ENCODE measurements around the gene SLC38A9. TPM values are rescaled to one million over a fixed set of nuclear protein-coding genes. Genes with fewer than 3 reads are reported as not detected.

SLC38A9 gene
- total and polyA plus RNA-seq, 2 donors (not counting 1 experiment from before 2014, with no cell fraction given) = 23.4 to 36.3 TPM

- Histone ChIP-seq H3K27ac (ENCODE audit: low read length in 2 of 2) (no peak overlapping the region), H3K79me2 (ENCODE audit: control insufficient read depth, insufficient read depth, low read length) (no peaks in the 10 kb centered on the region), H3K36me3 (replicated peaks in 1 of 2; ENCODE audit: control extremely low read depth in 1 of 2, control insufficient read depth in 1 of 2, extremely low read depth in 1 of 2, insufficient read depth in 2 of 2, low read length in 1 of 2) (no peaks in the 10 kb centered on the region), H3K27me3 (replicated peaks in 1 of 4; ENCODE audit: control extremely low read depth in 1 of 4, control insufficient read depth in 3 of 4, insufficient read depth in 4 of 4, low read length in 3 of 4) (no peaks in the 10 kb centered on the region), H3K9me3 (ENCODE audit: control extremely low read depth in 1 of 3, control insufficient read depth in 2 of 3, insufficient read depth in 1 of 3, low read length in 2 of 3) (no peaks in the 10 kb centered on the region), H3K4me2 (replicated peaks; ENCODE audit: low read depth, low read length, poor library complexity, severe bottlenecking) (no peak overlapping the region), H2AFZ (ENCODE audit: insufficient read depth, low read depth, low read length, poor library complexity, severe bottlenecking) (peak overlapping the region; percentile 41), H3K4me3 (ENCODE audit: control extremely low read depth in 1 of 5, extremely low read depth in 1 of 5, insufficient read depth in 1 of 5, low read depth in 2 of 5, low read length in 4 of 5) (no peak overlapping the region), H3K4me1 (ENCODE audit: control insufficient read depth in 2 of 2, insufficient read depth in 2 of 2, low read length in 2 of 2) (peaks cover 13 to 15% of the 10 kb centered on the region in 2 donors), H3K9ac (ENCODE audit: low read length) (no peak overlapping the region), H4K20me1 (ENCODE audit: control insufficient read depth, insufficient read depth, low read length, poor library complexity, severe bottlenecking) (no peaks in the 10 kb centered on the region)
- H3K27ac Mint-ChIP-seq = no peak overlapping the region
- intact Hi-C loops (cut with micrococcal nuclease) = no loop called here
- H3K27me3 Mint-ChIP-seq = no peaks in the 10 kb centered on the region
- ChIA-PET CTCF (no interaction called here), POLR2A (no interaction called here)
- no peak for ATAC-seq (ENCODE audit: low read depth)
- H3K9me3 Mint-ChIP-seq (ENCODE audit: insufficient read depth) = no peaks in the 10 kb centered on the region
- peaks cover 14% of the 10 kb centered on the region for H3K4me1 Mint-ChIP-seq
- no peak overlapping the region for H3K4me3 Mint-ChIP-seq
- 100% methylated on average over 1 of the region's 1 CpG for WGBS (ENCODE audit: insufficient coverage)
- TF ChIP-seq CTCF (IDR thresholded peaks at IDR 0.05) = no peak
- TF ChIP-seq EZH2 (IDR thresholded peaks at IDR 0.05; ENCODE audit: borderline replicate concordance, insufficient read depth, low read depth, low read length, poor library complexity, severe bottlenecking) = no peak
- DNase-seq = no peak
Observed at GRCh38 chr5:55601628-55602027, 110.5 kb downstream of the SLC38A9 start.

- Histone ChIP-seq H3K9ac (ENCODE audit: low read length) (no peak overlapping the region), H4K20me1 (ENCODE audit: control insufficient read depth, insufficient read depth, low read length, poor library complexity, severe bottlenecking) (no peaks in the 10 kb centered on the region), H2AFZ (ENCODE audit: insufficient read depth, low read depth, low read length, poor library complexity, severe bottlenecking) (peak overlapping the region; percentile 41), H3K27ac (ENCODE audit: low read length in 2 of 2) (no peak overlapping the region), H3K4me1 (ENCODE audit: control insufficient read depth in 2 of 2, insufficient read depth in 2 of 2, low read length in 2 of 2) (peaks cover 13 to 15% of the 10 kb centered on the region in 2 donors), H3K36me3 (replicated peaks in 1 of 2; ENCODE audit: control extremely low read depth in 1 of 2, control insufficient read depth in 1 of 2, extremely low read depth in 1 of 2, insufficient read depth in 2 of 2, low read length in 1 of 2) (no peaks in the 10 kb centered on the region), H3K4me3 (ENCODE audit: control extremely low read depth in 1 of 5, extremely low read depth in 1 of 5, insufficient read depth in 1 of 5, low read depth in 2 of 5, low read length in 4 of 5) (peak overlapping the region in 1 of 5 experiments; percentile 6), H3K9me3 (ENCODE audit: control extremely low read depth in 1 of 3, control insufficient read depth in 2 of 3, insufficient read depth in 1 of 3, low read length in 2 of 3) (no peaks in the 10 kb centered on the region), H3K4me2 (replicated peaks; ENCODE audit: low read depth, low read length, poor library complexity, severe bottlenecking) (peak overlapping the region; percentile 53), H3K79me2 (ENCODE audit: control insufficient read depth, insufficient read depth, low read length) (no peaks in the 10 kb centered on the region), H3K27me3 (replicated peaks in 1 of 4; ENCODE audit: control extremely low read depth in 1 of 4, control insufficient read depth in 3 of 4, insufficient read depth in 4 of 4, low read length in 3 of 4) (no peaks in the 10 kb centered on the region)
- Mint-ChIP-seq H3K4me1 (peaks cover 14% of the 10 kb centered on the region), H3K27ac (no peak overlapping the region), H3K9me3 (ENCODE audit: insufficient read depth) (no peaks in the 10 kb centered on the region), H3K4me3 (no peak overlapping the region), H3K27me3 (no peaks in the 10 kb centered on the region)
- ChIA-PET CTCF (no interaction called here), POLR2A (no interaction called here)
- no peak for TF ChIP-seq CTCF (IDR thresholded peaks at IDR 0.05)
- TF ChIP-seq EZH2 (IDR thresholded peaks at IDR 0.05; ENCODE audit: borderline replicate concordance, insufficient read depth, low read depth, low read length, poor library complexity, severe bottlenecking) = no peak
- ATAC-seq (ENCODE audit: low read depth) (no peak), DNase-seq (no peak)
- intact Hi-C loops (cut with micrococcal nuclease) = no loop called here
- WGBS (ENCODE audit: insufficient coverage) = 19% methylated on average over 3 of the region's 8 CpGs
Observed at GRCh38 chr5:55601204-55601618, 110.9 kb downstream of the SLC38A9 start.

Data from B cell (primary cell).